ENCODE measurements around the gene VWA3A. TPM values are rescaled to one million over a fixed set of nuclear protein-coding genes. Genes with fewer than 3 reads are reported as not detected.
A peak's percentile ranks its signal among the peaks of the same experiment; 100 is the strongest.
"Not testable (repeated sequence)": the region's sequence is repeated elsewhere in the genome, so short reads cannot be mapped to it uniquely, and the experiment has no call there.

VWA3A gene
- total RNA-seq, 1 donor from 2014 or later: not detected

- no peak for DNase-seq
Measured at GRCh38 chr16:22086440-22086839, 5.9 kb upstream of the VWA3A start.

GRCh38 chr16:22088642-22089041, 3.7 kb upstream of the VWA3A start:
- no peak for DNase-seq

GRCh38 chr16:22089910-22090309, 2.4 kb upstream of the VWA3A start:
- DNase-seq: no peak

DNA sequence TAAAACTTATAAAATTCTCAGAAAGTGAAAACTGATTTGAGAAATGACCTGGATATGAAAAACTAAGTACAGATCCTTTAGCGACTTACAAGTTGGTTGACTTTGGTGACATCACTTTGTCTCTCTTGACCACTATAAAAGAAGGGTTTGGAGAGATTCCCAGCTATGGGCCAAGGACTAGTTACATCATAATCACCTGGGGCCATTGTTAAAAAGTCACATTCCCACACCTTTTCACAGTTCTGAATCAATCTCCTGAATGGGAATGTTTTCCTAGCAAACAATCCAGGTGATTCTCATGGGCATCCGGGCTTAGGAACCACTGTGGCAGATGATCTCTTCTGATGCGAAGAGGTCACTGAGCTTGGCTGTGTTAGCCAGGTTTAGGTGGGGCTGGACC, 620 bp upstream of the VWA3A start:
- no peak for DNase-seq

DNA sequence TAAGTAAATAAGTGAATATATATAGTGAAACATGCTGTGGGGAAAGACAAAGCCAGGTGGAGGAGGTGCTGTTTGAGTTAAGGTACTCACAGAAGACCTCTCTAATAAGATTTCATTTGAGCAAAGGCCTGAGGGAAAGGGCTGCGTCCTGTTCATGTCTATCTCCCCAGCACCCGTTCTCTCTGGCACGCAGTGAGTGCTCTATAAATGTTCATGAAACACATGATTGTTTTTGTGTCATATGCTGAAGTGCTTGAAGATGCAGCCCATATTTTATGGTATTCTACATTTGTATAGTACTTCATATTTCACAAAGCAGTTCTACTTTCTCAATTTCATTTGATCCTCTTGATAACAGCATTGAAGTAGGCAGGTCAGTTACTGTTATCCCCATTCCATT, 990 bp downstream of the VWA3A start:
- no peak for DNase-seq

GRCh38 chr16:22093996-22094395, 1.7 kb downstream of the VWA3A start:
- DNase-seq: no peak

- peak; percentile 52 for DNase-seq
Measured at GRCh38 chr16:22098405-22099255, 6.3 kb downstream of the VWA3A start.

DNA sequence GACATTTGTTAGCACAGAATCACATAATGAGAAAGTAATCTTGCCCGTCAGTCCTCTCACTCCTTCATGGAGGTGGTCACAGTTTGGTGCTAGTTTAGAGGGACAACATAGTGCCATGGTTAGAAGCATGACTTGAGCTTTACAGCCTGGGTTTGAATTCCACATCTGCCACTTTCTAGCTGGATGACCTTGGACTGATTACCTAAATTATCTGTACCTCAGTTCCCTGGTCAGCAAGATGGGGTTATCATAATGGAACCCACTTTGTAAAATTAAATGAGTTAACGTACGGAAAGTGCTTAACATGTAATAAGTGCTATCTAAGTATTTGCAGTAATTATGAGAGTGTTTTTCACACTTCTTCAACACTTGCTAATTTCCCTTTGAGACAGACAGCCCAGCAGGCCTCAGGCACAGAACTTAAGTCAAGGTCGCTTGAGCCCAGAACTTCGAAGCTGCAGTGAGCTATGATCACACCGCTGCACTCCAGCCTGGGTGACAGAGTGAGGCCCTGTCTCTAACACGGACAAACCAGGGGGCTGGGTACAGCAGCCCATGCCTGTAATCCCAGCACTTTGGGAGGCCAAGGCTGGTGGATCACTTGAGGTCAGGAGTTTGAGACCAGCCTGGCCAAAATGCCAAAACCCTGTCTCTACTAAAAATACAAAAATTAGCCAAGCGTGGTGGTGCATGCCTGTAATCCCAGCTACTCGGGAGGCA, 7.1 kb downstream of the VWA3A start:
- DNase-seq: no peak

DNA sequence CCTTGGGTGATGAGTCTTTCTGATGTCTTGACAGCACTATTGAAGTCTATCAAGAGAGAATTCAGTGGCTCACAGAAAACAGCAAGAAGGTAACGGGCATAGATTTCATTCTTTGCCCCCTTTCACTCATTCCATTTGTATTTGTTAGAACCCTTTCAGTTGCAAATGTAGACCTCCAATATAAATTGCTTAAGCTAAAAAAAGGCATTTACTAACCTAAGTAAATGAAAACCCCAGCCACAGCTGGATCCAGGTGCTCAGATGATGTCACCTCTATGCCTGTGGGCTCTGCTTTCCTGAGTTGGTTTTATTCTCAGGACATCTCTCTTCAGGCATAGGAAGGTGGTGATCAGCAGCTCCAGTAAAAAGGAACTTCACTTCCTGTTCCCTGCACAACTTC, 11.1 kb downstream of the VWA3A start:
- DNase-seq: no peak

GRCh38 chr16:22109258-22109898, 17.0 kb downstream of the VWA3A start:
- no peak for DNase-seq

GRCh38 chr16:22111629-22112028, 19.3 kb downstream of the VWA3A start:
- not testable (repeated sequence) for DNase-seq

- no peak for DNase-seq
Measured at GRCh38 chr16:22116095-22116700, 23.9 kb downstream of the VWA3A start.

GRCh38 chr16:22117609-22118008, 25.3 kb downstream of the VWA3A start:
- DNase-seq: no peak

GRCh38 chr16:22120440-22120839, 28.1 kb downstream of the VWA3A start:
- no peak for DNase-seq

DNA sequence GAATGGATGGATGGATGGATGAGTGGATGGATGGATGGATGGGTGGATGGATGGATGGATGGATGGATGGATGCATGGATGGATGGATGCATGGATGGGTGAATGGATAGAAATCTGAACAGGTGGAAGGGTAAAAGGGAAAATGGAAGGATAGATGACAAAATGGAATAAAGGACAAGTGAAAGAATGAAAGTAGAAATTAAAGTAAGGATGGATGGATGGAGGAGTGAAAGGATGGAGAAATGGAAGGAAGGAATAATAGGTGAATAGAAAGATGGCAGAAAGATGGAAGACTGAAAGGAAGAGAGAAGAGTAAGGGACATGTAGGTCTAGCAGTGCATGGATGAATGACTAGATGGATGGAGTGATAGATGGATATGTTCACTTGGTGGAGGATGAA, 29.9 kb downstream of the VWA3A start:
- DNase-seq: no peak

DNA sequence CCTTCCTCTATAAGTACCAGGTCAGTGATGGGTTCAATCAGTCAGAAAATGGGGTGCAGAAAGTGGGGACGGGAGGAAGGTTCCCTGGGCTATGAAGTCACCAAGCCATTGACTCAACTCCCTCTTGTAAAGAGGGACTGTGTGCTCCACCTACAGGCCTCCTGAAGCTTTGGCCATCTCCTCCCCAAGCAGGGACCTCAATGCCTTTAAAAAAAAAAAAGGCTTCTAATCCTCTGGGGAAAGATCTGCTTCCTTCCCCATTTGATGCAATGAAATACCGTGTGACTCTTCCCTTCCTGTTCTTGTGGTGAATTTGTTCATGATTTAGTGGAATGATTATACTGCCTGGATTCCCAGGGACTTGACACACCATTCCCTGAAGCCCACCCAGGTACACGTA, 30.8 kb downstream of the VWA3A start:
- no peak for DNase-seq

DNA sequence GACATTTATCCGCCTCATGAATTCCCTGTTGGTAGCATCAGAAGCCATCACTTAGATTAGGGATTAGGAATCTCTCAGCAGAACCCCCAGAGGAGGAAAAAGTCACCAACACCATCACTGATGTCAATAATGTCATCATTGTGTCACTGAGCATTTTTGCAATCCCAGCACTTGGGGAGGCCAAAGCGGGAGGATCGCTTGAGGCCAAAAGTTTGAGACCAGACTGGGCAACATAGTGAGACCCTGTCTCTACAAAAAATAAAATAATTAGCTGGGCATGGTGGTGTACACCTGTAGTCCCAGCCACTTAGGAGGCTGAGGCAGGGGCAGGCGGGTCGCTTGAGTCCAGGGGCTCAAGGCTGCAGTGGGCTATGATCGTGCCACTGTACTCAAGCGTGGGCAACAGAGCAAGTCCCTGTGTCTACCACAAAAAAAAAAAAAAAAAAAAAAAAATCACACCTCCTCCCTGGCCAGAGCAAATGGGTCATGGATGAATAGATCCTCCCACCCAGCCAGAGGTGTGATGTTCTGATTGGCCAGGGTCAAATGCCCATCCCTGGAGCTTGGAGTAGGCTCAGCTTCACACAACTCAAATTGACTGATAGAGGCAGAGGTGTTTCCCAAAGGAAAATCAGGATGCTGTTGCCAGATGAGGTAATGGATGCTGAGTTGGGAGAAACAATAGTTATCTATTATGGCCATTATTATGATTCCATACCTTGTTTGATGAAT, 31.6 kb downstream of the VWA3A start:
- DNase-seq: no peak

- no peak for DNase-seq
Measured at GRCh38 chr16:22124583-22125284, 32.4 kb downstream of the VWA3A start.

DNA sequence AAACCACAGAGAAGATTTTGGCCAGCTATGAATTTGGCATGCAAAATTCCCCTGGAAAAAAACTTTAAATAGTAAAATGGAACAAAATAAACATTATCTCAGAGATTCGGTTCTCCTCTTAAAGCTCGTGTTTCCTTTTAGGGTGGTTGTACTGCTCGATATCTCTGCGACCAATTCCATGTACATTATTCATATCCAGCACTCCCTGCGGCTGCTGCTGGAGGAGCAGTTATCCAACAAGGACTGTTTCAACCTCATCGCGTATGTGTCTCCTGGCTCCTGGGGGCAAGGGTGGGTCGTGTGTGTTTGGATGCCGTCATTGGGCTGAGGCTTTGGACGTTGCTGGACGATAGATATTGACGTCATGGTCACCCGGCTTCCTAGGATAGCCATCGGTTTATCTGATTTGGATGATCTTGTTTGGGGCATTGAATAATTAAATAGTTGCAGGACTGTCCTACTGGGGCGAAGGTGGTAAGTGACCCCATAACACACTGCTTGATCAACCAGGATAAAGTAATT, 33.8 kb downstream of the VWA3A start:
- no peak for DNase-seq

- not testable (repeated sequence) for DNase-seq
Measured at GRCh38 chr16:22128537-22128936, 36.2 kb downstream of the VWA3A start.

GRCh38 chr16:22130528-22130927, 38.2 kb downstream of the VWA3A start:
- DNase-seq: no peak

Data from tongue (tissue), 2 donors.